Tibial artery (tissue), 4 donors: Measurements from ENCODE around the gene TBX4.

Experiments
- DNase-seq, 2 donors: peaks; one replicate each; pipeline ENCODE4 v3.0.0-alpha.2; 2019
- H3K27ac ChIP-seq, 2 donors: fragments of 200-600 bp; sonication (generic) in 1 of 2; 1 replicate in 1 of 2; 2 replicates in 1 of 2; pipeline ENCODE4 v1.5.1; 2018 to 2019; ENCODE audit warnings: mild to moderate bottlenecking in 1 of 2
- H3K27me3 ChIP-seq, 2 donors: fragments of 200-600 bp; sonication (generic) in 1 of 2; one replicate each; pipeline versions ENCODE4 v1.5.1 to v1.6.0; 2016 to 2019
- H3K36me3 ChIP-seq, 3 donors: fragments of 200-600 bp; sonication (generic) in 2 of 3; one replicate each; pipeline ENCODE4 v1.5.1; 2016 to 2019; ENCODE audit warnings: mild to moderate bottlenecking in 2 of 3
- H3K4me1 ChIP-seq, 4 donors: fragments of 200-600 bp; sonication (generic) in 2 of 4; 1 replicate in 3 of 4; 2 replicates in 1 of 4; pipeline ENCODE4 v1.5.1; 2016 to 2019
- H3K4me3 ChIP-seq, 2 donors: fragments of 200-600 bp; sonication (generic) in 1 of 2; 1 replicate in 1 of 2; 2 replicates in 1 of 2; pipeline ENCODE4 v1.5.1; 2018 to 2019; ENCODE audit warnings: mild to moderate bottlenecking in 2 of 2
- H3K9me3 ChIP-seq, 3 donors: fragments of 200-600 bp; sonication (generic) in 1 of 3; one replicate each; pipeline ENCODE4 v1.5.1; 2016 to 2019
- CTCF ChIP-seq, 2 experiments: fragments of 200-600 bp in 1 of 2; fragments of 450-650 bp in 1 of 2; IDR thresholded peaks; one replicate each; pipeline ENCODE4 v1.5.1; 2017 to 2019; ENCODE audit warnings: antibody characterized with exemption in 2 of 2, mild to moderate bottlenecking in 1 of 2, moderate library complexity in 1 of 2
- intact Hi-C: fragments of 100-400 bp; cut with DNase I; formaldehyde crosslinking; loops from one replicate; pipeline ENCODE4 v1.15.0; 2023; ENCODE audit warnings: low total_unique reads

TBX4 gene

GRCh38 chr17:61510991-61511390 is 58.8 kb downstream of the TBX4 start:
- H3K36me3 ChIP-seq: no peaks in the 10 kb centered on the region
- H3K27ac ChIP-seq: no peak overlapping the region
- intact Hi-C loops: no loop called here
- H3K4me1 ChIP-seq: no peaks in the 10 kb centered on the region
- H3K27me3 ChIP-seq: no peaks in the 10 kb centered on the region
- no peak for DNase-seq
- H3K4me3 ChIP-seq: no peak overlapping the region
- no peaks in the 10 kb centered on the region for H3K9me3 ChIP-seq
- no peak for TF ChIP-seq CTCF (IDR thresholded peaks at IDR 0.05)

DNA sequence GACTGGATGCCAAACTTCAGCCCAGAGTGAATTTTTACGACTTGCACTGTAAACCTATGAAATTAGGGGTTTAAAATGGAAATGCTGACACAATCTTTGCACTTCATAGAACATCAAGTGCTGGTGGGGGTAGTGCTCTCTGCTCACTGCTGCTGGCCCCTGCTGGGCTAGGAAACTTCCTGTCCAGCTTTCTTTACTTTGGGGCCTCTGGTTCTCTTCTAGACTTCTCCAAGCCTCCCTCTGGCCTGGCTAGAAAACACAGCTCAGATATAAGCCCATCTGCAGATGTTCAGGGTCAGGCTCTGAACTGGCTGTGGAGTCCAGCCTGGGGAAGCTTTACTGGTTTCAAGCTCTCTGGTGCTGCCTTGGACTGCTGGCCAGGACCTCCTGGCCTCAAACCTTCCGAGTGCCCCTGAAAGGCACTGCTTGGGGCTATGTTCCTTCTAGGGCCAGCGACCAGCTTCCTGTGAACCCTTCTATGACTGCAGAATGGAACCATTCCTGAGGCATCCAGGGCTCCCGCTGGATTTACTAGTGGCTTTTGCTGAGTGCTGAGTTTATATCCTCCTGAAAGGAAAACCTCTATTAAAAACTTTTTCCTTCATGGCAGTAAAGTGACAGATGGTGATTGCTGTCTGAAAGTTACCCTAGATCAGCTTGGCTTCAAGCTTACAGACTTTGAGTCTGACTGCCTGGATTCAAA is 59.4 kb downstream of the TBX4 start:
- no peaks in the 10 kb centered on the region for H3K9me3 ChIP-seq
- no peaks in the 10 kb centered on the region for H3K27me3 ChIP-seq
- no peaks in the 10 kb centered on the region for H3K4me1 ChIP-seq
- H3K36me3 ChIP-seq: no peaks in the 10 kb centered on the region
- H3K4me3 ChIP-seq: no peak overlapping the region
- intact Hi-C loops: no loop called here
- TF ChIP-seq CTCF (IDR thresholded peaks at IDR 0.05): no peak
- no peak overlapping the region for H3K27ac ChIP-seq
- DNase-seq: no peak

DNA sequence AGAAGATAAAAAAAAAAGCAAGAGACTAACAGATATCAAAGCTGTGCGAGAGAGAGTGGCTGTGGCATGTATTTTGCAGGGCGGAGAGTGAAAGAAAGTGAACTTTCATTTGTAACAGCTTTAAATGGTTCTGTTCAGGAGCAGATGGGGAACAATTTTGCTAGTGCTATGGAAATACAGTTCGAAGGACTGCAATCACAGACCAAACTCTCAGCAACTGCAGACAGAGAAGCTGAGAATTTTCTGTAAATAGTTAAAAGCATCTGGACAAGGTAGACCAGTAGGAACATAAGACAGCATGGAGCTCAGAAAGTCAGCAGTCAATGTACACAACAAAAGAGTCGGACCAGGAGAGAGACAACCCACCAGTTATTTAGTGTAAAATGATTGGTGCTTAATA is 62.3 kb downstream of the TBX4 start:
- H3K36me3 ChIP-seq: no peaks in the 10 kb centered on the region
- intact Hi-C loops: no loop called here

DNA sequence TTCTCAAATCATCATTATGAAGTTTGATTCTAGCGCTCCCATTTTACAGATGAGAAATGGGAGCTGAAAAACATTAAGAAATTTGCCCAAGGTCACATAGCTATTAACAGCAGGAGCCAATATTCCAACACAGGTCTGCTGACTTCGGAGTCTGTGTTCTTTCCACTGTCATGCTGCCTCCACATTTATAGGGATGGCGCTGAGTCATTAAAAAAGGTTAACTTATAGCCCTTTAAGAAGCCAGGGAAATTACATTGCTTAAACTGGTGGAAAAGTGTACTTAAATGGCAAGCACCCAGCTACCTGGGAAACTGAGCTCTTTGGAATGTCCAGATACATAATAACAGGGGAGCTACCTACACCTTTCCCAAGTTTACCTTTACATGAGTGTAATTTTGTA is 65.0 kb downstream of the TBX4 start:
- H3K27me3 ChIP-seq: no peaks in the 10 kb centered on the region
- no peaks in the 10 kb centered on the region for H3K9me3 ChIP-seq
- H3K4me1 ChIP-seq: no peaks in the 10 kb centered on the region
- H3K4me3 ChIP-seq: no peak overlapping the region
- H3K36me3 ChIP-seq: no peaks in the 10 kb centered on the region
- no peak overlapping the region for H3K27ac ChIP-seq
- TF ChIP-seq CTCF (IDR thresholded peaks at IDR 0.05): no peak
- no peak for DNase-seq
- intact Hi-C loops: no loop called here

More for the DNA sequence above, 62.3 kb downstream of the TBX4 start:
- Histone ChIP-seq H3K4me1 (no peaks in the 10 kb centered on the region), H3K9me3 (no peaks in the 10 kb centered on the region), H3K4me3 (no peak overlapping the region), H3K27me3 (no peaks in the 10 kb centered on the region), H3K27ac (no peak overlapping the region)
- DNase-seq: no peak
- no peak for TF ChIP-seq CTCF (IDR thresholded peaks at IDR 0.05)

GRCh38 chr17:61517843-61518606 is 65.8 kb downstream of the TBX4 start:
- intact Hi-C loops: no loop called here
- DNase-seq: no peak
- H3K9me3 ChIP-seq: no peaks in the 10 kb centered on the region

More at GRCh38 chr17:61517843-61518606, 65.8 kb downstream of the TBX4 start:
- no peaks in the 10 kb centered on the region for H3K27me3 ChIP-seq
- H3K36me3 ChIP-seq: no peaks in the 10 kb centered on the region
- no peak overlapping the region for H3K4me3 ChIP-seq
- no peaks in the 10 kb centered on the region for H3K4me1 ChIP-seq
- H3K27ac ChIP-seq: no peak overlapping the region
- no peak for TF ChIP-seq CTCF (IDR thresholded peaks at IDR 0.05)
